Measurements from ENCODE around the gene GMIP.

GRCh38 chr19:19580418-19580817 lies 63.0 kb downstream of the GMIP start:
- TF ChIP-seq CEBPB (IDR thresholded peaks at IDR 0.05) (no peak), MAX (IDR thresholded peaks at IDR 0.05) (no peak), TAF1 (IDR thresholded peaks at IDR 0.05; ENCODE audit: low read depth) (no peak), NFIC (IDR thresholded peaks at IDR 0.05) (no peak), TEAD4 (IDR thresholded peaks at IDR 0.05) (no peak), FOXM1 (IDR thresholded peaks at IDR 0.05; ENCODE audit: borderline replicate concordance, low read depth) (no peak), YY1 (IDR thresholded peaks at IDR 0.05; ENCODE audit: low read depth) (no peak), EP300 (IDR thresholded peaks at IDR 0.05; ENCODE audit: borderline replicate concordance) (no peak), CREB1 (IDR thresholded peaks at IDR 0.05; ENCODE audit: low read depth) (no peak)

Measured in Ishikawa (cell line).